ENCODE measurements around the gene TMUB2.

TMUB2 gene

GRCh38 chr17:44170135-44170498 lies 16.7 kb upstream of the TMUB2 start:
- Histone ChIP-seq H3K4me2 (ENCODE audit: low read depth, low read length, poor library complexity, severe bottlenecking) (no peak overlapping the region), H3K36me3 (ENCODE audit: insufficient read depth, low read length) (no peaks in the 10 kb centered on the region), H3K4me1 (ENCODE audit: insufficient read depth, low read length, poor library complexity, severe bottlenecking) (peaks cover 3% of the 10 kb centered on the region), H3K79me2 (ENCODE audit: insufficient read depth, low read length) (no peaks in the 10 kb centered on the region), H3K9ac (ENCODE audit: low read depth, low read length, poor library complexity, severe bottlenecking) (no peak overlapping the region), H3K4me3 (ENCODE audit: low read length, poor library complexity, severe bottlenecking) (no peak overlapping the region), H3K9me3 (ENCODE audit: insufficient read depth, low read depth, low read length) (no peaks in the 10 kb centered on the region), H4K20me1 (ENCODE audit: insufficient read depth, low read length, poor library complexity, severe bottlenecking) (no peaks in the 10 kb centered on the region), H3K9me2 (replicated peaks; ENCODE audit: low read depth, low read length) (no peaks in the 10 kb centered on the region), H2AFZ (ENCODE audit: low read length) (no peak overlapping the region), H3K27me3 (ENCODE audit: insufficient read depth, low read length, poor library complexity, severe bottlenecking) (no peaks in the 10 kb centered on the region), H3F3A (ENCODE audit: low read depth) (no peaks in the 10 kb centered on the region)
- TF ChIP-seq EZH2phosphoT487 (IDR thresholded peaks at IDR 0.05; ENCODE audit: borderline replicate concordance) = no peak
- no peak for TF ChIP-seq CTCF (conservative IDR thresholded peaks at IDR 0.05; ENCODE audit: low read length)

- no peak within 1 kb of the TSS for H3K9ac ChIP-seq (ENCODE audit: low read depth, low read length, poor library complexity, severe bottlenecking)
- no peak within 1 kb of the TSS for H3K4me3 ChIP-seq (ENCODE audit: low read length, poor library complexity, severe bottlenecking)
- H3K79me2 ChIP-seq (ENCODE audit: insufficient read depth, low read length) = no peaks in the 10 kb centered on the region
- no peaks in the 10 kb centered on the region for H4K20me1 ChIP-seq (ENCODE audit: insufficient read depth, low read length, poor library complexity, severe bottlenecking)
- H3F3A ChIP-seq (ENCODE audit: low read depth) = no peaks in the 10 kb centered on the region
- H3K27me3 ChIP-seq (ENCODE audit: insufficient read depth, low read length, poor library complexity, severe bottlenecking) = no peaks in the 10 kb centered on the region
- no peak within 1 kb of the TSS for H2AFZ ChIP-seq (ENCODE audit: low read length)
- H3K9me2 ChIP-seq (replicated peaks; ENCODE audit: low read depth, low read length) = no peaks in the 10 kb centered on the region
- TF ChIP-seq CTCF (conservative IDR thresholded peaks at IDR 0.05; ENCODE audit: low read length) (no peak), EZH2phosphoT487 (IDR thresholded peaks at IDR 0.05; ENCODE audit: borderline replicate concordance) (no peak)
- H3K36me3 ChIP-seq (ENCODE audit: insufficient read depth, low read length) = no peaks in the 10 kb centered on the region
- no peak within 1 kb of the TSS for H3K4me2 ChIP-seq (ENCODE audit: low read depth, low read length, poor library complexity, severe bottlenecking)
- no peaks in the 10 kb centered on the region for H3K9me3 ChIP-seq (ENCODE audit: insufficient read depth, low read depth, low read length)
- H3K4me1 ChIP-seq (ENCODE audit: insufficient read depth, low read length, poor library complexity, severe bottlenecking) = peaks cover 3% of the 10 kb centered on the region
Measured at GRCh38 chr17:44170499-44171201, 16.1 kb upstream of the TMUB2 start, which contains the start of gene ASB16. ASB16 (plus strand) TSS chr17:44170704; CDS start chr17:44170790, 86 bp downstream.

GRCh38 chr17:44171931-44172455 lies 14.8 kb upstream of the TMUB2 start:
- Histone ChIP-seq H3K9ac (ENCODE audit: low read depth, low read length, poor library complexity, severe bottlenecking) (no peak overlapping the region), H3K9me2 (replicated peaks; ENCODE audit: low read depth, low read length) (no peaks in the 10 kb centered on the region), H4K20me1 (ENCODE audit: insufficient read depth, low read length, poor library complexity, severe bottlenecking) (no peaks in the 10 kb centered on the region), H2AFZ (ENCODE audit: low read length) (no peak overlapping the region), H3K79me2 (ENCODE audit: insufficient read depth, low read length) (no peaks in the 10 kb centered on the region), H3K4me3 (ENCODE audit: low read length, poor library complexity, severe bottlenecking) (no peak overlapping the region), H3K36me3 (ENCODE audit: insufficient read depth, low read length) (peaks cover 6% of the 10 kb centered on the region; the same call in 1 of the 2 replicates), H3K4me1 (ENCODE audit: insufficient read depth, low read length, poor library complexity, severe bottlenecking) (peaks cover 3% of the 10 kb centered on the region), H3F3A (ENCODE audit: low read depth) (no peaks in the 10 kb centered on the region), H3K9me3 (ENCODE audit: insufficient read depth, low read depth, low read length) (no peaks in the 10 kb centered on the region), H3K27me3 (ENCODE audit: insufficient read depth, low read length, poor library complexity, severe bottlenecking) (no peaks in the 10 kb centered on the region), H3K4me2 (ENCODE audit: low read depth, low read length, poor library complexity, severe bottlenecking) (no peak overlapping the region)
- TF ChIP-seq EZH2phosphoT487 (IDR thresholded peaks at IDR 0.05; ENCODE audit: borderline replicate concordance) = no peak
- no peak for TF ChIP-seq CTCF (conservative IDR thresholded peaks at IDR 0.05; ENCODE audit: low read length)

All from Loucy (cell line).